NT2/D1 (cell line): Measurements from ENCODE around the gene CFAP410.

Source experiments
- YY1 ChIP-seq: IDR thresholded peaks from 2 replicates; pipeline ENCODE4 v1.6.1; 2011; ENCODE audit not compliant: insufficient read length, insufficient read depth
- ZNF274 ChIP-seq: IDR thresholded peaks from 2 replicates; pipeline ENCODE4 v1.6.1; 2011; ENCODE audit warnings: mild to moderate bottlenecking, low read depth, low read length

GRCh38 chr21:44283948-44284347 lies 55.2 kb downstream of the CFAP410 start:
- TF ChIP-seq ZNF274 (no peak), YY1 (no peak)
